HEK293 (cell line): ENCODE results near the gene ITGB3.
A peak's percentile ranks its signal among the peaks of the same experiment; 100 is the strongest.

Experiments
- ZFP37 ChIP-seq: fragments of 450-650 bp; formaldehyde crosslinking; IDR thresholded peaks from 2 replicates; pipeline ENCODE4 v1.5.1; 2016; ENCODE audit warnings: missing biosample characterization, missing genetic modification characterization
- ZNF175 ChIP-seq: fragments of 450-650 bp; formaldehyde crosslinking; IDR thresholded peaks from 2 replicates; pipeline ENCODE4 v1.5.1; 2016; ENCODE audit warnings: missing biosample characterization, missing genetic modification characterization
- ZNF266 ChIP-seq: fragments of 450-650 bp; formaldehyde crosslinking; IDR thresholded peaks from 2 replicates; pipeline ENCODE4 v1.5.1; 2016; ENCODE audit warnings: missing biosample characterization, missing genetic modification characterization, low read depth
- ZNF350 ChIP-seq: fragments of 450-650 bp; formaldehyde crosslinking; IDR thresholded peaks from 2 replicates; pipeline ENCODE4 v1.5.0; 2017; ENCODE audit warnings: missing biosample characterization, mild to moderate bottlenecking, missing genetic modification characterization
- ZNF830 ChIP-seq: fragments of 450-650 bp; IDR thresholded peaks from 2 replicates; pipeline ENCODE4 v1.5.0; 2018; ENCODE audit warnings: missing biosample characterization, missing genetic modification characterization, low read depth, mild to moderate bottlenecking, moderate library complexity
- TF ChIP-seq, protein P1 (sequence below): fragments of 450-650 bp; formaldehyde crosslinking; IDR thresholded peaks from 2 replicates; pipeline ENCODE4 v1.5.1; 2016; ENCODE audit warnings: missing biosample characterization, missing genetic modification characterization
- TF ChIP-seq, protein P2 (sequence below): fragments of 450-650 bp; formaldehyde crosslinking; IDR thresholded peaks from 2 replicates; pipeline ENCODE4 v1.5.1; 2016; ENCODE audit warnings: missing biosample characterization, missing genetic modification characterization, borderline replicate concordance
- TF ChIP-seq, protein P3 (sequence below): fragments of 450-650 bp; formaldehyde crosslinking; IDR thresholded peaks from 2 replicates; pipeline ENCODE4 v1.5.1; 2017; ENCODE audit warnings: missing biosample characterization, mild to moderate bottlenecking, missing genetic modification characterization, moderate library complexity
- TF ChIP-seq, protein P4 (sequence below): fragments of 450-650 bp; formaldehyde crosslinking; IDR thresholded peaks from 2 replicates; pipeline ENCODE4 v1.5.1; 2016; ENCODE audit warnings: missing biosample characterization, missing genetic modification characterization

DNA sequence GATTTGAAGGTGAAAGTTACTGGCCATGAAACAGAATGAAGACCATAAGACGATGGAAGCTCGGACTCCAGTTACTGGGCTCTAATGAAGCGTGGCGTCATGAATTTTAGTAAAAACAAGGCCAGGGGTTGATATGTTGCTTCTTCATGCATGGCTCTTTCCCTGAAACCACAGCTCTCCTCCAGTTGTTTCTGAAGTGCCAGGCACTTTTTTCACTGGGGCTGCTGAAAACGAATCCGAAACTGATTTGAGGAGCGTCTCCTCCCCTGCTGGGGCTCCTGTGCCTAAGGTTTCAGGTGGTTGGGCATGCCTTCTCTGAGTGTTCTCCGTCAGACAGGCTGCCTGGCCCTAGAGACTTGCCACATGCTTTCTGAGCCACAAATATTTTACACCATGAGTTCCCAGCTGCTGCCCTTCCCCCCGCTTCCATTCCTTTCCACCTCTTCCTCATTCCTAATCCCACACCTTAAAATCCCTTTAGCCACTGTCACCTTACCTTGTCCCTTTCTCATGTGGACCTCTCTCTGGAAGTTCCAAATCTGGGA, 48.1 kb upstream of the ITGB3 start:
- TF ChIP-seq, protein P1, sequence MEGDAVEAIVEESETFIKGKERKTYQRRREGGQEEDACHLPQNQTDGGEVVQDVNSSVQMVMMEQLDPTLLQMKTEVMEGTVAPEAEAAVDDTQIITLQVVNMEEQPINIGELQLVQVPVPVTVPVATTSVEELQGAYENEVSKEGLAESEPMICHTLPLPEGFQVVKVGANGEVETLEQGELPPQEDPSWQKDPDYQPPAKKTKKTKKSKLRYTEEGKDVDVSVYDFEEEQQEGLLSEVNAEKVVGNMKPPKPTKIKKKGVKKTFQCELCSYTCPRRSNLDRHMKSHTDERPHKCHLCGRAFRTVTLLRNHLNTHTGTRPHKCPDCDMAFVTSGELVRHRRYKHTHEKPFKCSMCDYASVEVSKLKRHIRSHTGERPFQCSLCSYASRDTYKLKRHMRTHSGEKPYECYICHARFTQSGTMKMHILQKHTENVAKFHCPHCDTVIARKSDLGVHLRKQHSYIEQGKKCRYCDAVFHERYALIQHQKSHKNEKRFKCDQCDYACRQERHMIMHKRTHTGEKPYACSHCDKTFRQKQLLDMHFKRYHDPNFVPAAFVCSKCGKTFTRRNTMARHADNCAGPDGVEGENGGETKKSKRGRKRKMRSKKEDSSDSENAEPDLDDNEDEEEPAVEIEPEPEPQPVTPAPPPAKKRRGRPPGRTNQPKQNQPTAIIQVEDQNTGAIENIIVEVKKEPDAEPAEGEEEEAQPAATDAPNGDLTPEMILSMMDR: no peak
- TF ChIP-seq, protein P2, sequence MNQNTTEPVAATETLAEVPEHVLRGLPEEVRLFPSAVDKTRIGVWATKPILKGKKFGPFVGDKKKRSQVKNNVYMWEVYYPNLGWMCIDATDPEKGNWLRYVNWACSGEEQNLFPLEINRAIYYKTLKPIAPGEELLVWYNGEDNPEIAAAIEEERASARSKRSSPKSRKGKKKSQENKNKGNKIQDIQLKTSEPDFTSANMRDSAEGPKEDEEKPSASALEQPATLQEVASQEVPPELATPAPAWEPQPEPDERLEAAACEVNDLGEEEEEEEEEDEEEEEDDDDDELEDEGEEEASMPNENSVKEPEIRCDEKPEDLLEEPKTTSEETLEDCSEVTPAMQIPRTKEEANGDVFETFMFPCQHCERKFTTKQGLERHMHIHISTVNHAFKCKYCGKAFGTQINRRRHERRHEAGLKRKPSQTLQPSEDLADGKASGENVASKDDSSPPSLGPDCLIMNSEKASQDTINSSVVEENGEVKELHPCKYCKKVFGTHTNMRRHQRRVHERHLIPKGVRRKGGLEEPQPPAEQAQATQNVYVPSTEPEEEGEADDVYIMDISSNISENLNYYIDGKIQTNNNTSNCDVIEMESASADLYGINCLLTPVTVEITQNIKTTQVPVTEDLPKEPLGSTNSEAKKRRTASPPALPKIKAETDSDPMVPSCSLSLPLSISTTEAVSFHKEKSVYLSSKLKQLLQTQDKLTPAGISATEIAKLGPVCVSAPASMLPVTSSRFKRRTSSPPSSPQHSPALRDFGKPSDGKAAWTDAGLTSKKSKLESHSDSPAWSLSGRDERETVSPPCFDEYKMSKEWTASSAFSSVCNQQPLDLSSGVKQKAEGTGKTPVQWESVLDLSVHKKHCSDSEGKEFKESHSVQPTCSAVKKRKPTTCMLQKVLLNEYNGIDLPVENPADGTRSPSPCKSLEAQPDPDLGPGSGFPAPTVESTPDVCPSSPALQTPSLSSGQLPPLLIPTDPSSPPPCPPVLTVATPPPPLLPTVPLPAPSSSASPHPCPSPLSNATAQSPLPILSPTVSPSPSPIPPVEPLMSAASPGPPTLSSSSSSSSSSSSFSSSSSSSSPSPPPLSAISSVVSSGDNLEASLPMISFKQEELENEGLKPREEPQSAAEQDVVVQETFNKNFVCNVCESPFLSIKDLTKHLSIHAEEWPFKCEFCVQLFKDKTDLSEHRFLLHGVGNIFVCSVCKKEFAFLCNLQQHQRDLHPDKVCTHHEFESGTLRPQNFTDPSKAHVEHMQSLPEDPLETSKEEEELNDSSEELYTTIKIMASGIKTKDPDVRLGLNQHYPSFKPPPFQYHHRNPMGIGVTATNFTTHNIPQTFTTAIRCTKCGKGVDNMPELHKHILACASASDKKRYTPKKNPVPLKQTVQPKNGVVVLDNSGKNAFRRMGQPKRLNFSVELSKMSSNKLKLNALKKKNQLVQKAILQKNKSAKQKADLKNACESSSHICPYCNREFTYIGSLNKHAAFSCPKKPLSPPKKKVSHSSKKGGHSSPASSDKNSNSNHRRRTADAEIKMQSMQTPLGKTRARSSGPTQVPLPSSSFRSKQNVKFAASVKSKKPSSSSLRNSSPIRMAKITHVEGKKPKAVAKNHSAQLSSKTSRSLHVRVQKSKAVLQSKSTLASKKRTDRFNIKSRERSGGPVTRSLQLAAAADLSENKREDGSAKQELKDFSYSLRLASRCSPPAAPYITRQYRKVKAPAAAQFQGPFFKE (tag by site-specific recombination): no peak
- no peak for TF ChIP-seq ZNF266 (tag by site-specific recombination)
- no peak for TF ChIP-seq ZNF350 (tag by site-specific recombination)
- TF ChIP-seq, protein P3, sequence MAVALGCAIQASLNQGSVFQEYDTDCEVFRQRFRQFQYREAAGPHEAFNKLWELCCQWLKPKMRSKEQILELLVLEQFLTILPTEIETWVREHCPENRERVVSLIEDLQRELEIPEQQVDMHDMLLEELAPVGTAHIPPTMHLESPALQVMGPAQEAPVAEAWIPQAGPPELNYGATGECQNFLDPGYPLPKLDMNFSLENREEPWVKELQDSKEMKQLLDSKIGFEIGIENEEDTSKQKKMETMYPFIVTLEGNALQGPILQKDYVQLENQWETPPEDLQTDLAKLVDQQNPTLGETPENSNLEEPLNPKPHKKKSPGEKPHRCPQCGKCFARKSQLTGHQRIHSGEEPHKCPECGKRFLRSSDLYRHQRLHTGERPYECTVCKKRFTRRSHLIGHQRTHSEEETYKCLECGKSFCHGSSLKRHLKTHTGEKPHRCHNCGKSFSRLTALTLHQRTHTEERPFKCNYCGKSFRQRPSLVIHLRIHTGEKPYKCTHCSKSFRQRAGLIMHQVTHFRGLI (tag by site-specific recombination): peak; percentile 100
- TF ChIP-seq, protein P4, sequence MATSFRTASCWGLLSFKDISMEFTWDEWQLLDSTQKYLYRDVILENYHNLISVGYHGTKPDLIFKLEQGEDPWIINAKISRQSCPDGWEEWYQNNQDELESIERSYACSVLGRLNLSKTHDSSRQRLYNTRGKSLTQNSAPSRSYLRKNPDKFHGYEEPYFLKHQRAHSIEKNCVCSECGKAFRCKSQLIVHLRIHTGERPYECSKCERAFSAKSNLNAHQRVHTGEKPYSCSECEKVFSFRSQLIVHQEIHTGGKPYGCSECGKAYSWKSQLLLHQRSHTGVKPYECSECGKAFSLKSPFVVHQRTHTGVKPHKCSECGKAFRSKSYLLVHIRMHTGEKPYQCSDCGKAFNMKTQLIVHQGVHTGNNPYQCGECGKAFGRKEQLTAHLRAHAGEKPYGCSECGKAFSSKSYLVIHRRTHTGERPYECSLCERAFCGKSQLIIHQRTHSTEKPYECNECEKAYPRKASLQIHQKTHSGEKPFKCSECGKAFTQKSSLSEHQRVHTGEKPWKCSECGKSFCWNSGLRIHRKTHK (tag by site-specific recombination): no peak
- TF ChIP-seq ZNF830: no peak
- no peak for TF ChIP-seq ZFP37 (tag by site-specific recombination)
- TF ChIP-seq ZNF175 (tag by site-specific recombination): no peak
